GM12878 (cell line): ENCODE data around the gene HOGA1. TPM values are rescaled to one million over a fixed set of nuclear protein-coding genes. Genes with fewer than 3 reads are reported as not detected.
A peak's percentile ranks its signal among the peaks of the same experiment; 100 is the strongest.

Experiments
- ATAC-seq: fragments of 200-7000 bp; cut with Tn5 transposase; 3 replicates; pipeline ENCODE4 v1.9.1; 2020; ENCODE audit warnings: mild to moderate bottlenecking, moderate library complexity
- BruUV-seq: library from RNA; stranded (reverse); fragments of 400-500 nt; replicated peaks from 2 replicates; lab custom pipeline; 2021; lab: Mats Ljungman, UMichigan
- CTCF ChIA-PET: fragments of 300-600 bp; sonication (Branson Sonifier 250); formaldehyde crosslinking; extraction: SDS; loops from one replicate; lab custom pipeline; 2021; ENCODE audit warnings: inconsistent platforms; lab: Yijun Ruan, JAX
- POLR2A ChIA-PET: fragments of 350-600 bp; formaldehyde crosslinking; extraction: SDS; loops from one replicate; lab custom pipeline; 2021; ENCODE audit warnings: inconsistent platforms; lab: Charles Lee
- RAD21 ChIA-PET: fragments of 300-600 bp; sonication (Branson Sonifier 250); formaldehyde crosslinking; loops from one replicate; lab custom pipeline; 2023; ENCODE audit warnings: antibody characterized with exemption; ENCODE audit not compliant: unreplicated experiment; lab: Charles Lee
- SMC1A ChIA-PET: fragments of 300-600 bp; sonication (Branson Sonifier 250); formaldehyde crosslinking; loops from one replicate; lab custom pipeline; 2023; ENCODE audit not compliant: unreplicated experiment, uncharacterized antibody; lab: Charles Lee
- DNase-seq: peaks from one replicate; pipeline ENCODE4 v3.0.0-alpha.2; 2011; ENCODE audit warnings: low read depth, low spot score
- FAIRE-seq: peaks from 3 replicates; lab custom pipeline; 2011; peaks lifted over from hg19 to GRCh38; lab: Jason Lieb, UNC
- H2AFZ ChIP-seq: 2 replicates; pipeline ENCODE4 v1.6.0; 2011; ENCODE audit warnings: low read depth, low read length, control low read depth; ENCODE audit not compliant: control insufficient read depth
- H3K27ac ChIP-seq: 2 replicates; pipeline ENCODE4 v1.5.1; 2011; ENCODE audit warnings: control low read depth; ENCODE audit not compliant: control insufficient read depth, insufficient read depth
- H3K27me3 ChIP-seq, 2 experiments: replicated peaks in 1 of 2; 2 replicates each; pipeline versions ENCODE4 v1.6.0 to v1.6.1; 2011; ENCODE audit warnings: low read length in 1 of 2; ENCODE audit not compliant: control insufficient read depth in 2 of 2, insufficient read depth in 2 of 2
- H3K36me3 ChIP-seq, 2 experiments: 2 replicates each; pipeline ENCODE4 v1.5.1; 2011; ENCODE audit warnings: low read length in 1 of 2; ENCODE audit not compliant: control insufficient read depth in 2 of 2, insufficient read depth in 2 of 2
- H3K4me1 ChIP-seq: 2 replicates; pipeline ENCODE4 v1.6.1; 2011; ENCODE audit warnings: mild to moderate bottlenecking, low read length, moderate library complexity, mixed read lengths; ENCODE audit not compliant: control insufficient read depth, insufficient read depth
- H3K4me2 ChIP-seq: 2 replicates; pipeline ENCODE4 v1.6.0; 2011; ENCODE audit warnings: control low read depth; ENCODE audit not compliant: control insufficient read depth, insufficient read depth
- H3K4me3 ChIP-seq: fragments of 200-600 bp; sonication (generic); 2 replicates; pipeline ENCODE4 v1.5.1; 2016
- H3K79me2 ChIP-seq: 2 replicates; pipeline ENCODE4 v1.6.0; 2011; ENCODE audit warnings: low read length; ENCODE audit not compliant: control insufficient read depth, insufficient read depth
- H3K9ac ChIP-seq: 2 replicates; pipeline ENCODE4 v1.8.0; 2011; ENCODE audit warnings: low read length, control low read depth, mixed read lengths; ENCODE audit not compliant: control insufficient read depth, insufficient read depth
- H3K9me3 ChIP-seq: replicated peaks from 3 replicates; pipeline ENCODE4 v1.5.1; 2011; ENCODE audit warnings: mild to moderate bottlenecking, low read length; ENCODE audit not compliant: control insufficient read depth, insufficient read depth
- H4K20me1 ChIP-seq: 2 replicates; pipeline ENCODE4 v1.6.0; 2011; ENCODE audit not compliant: control insufficient read depth, insufficient read depth
- CREB1 ChIP-seq: IDR thresholded peaks from 2 replicates; pipeline ENCODE4 v1.6.1; 2012; ENCODE audit warnings: low read depth, mild to moderate bottlenecking, inconsistent platforms
- CREM ChIP-seq: IDR thresholded peaks from 2 replicates; pipeline ENCODE4 v1.6.1; 2014; ENCODE audit warnings: antibody characterized with exemption, low read depth
- IKZF2 ChIP-seq, 2 experiments: fragments of 450-650 bp; IDR thresholded peaks; 2 replicates each; pipeline ENCODE4 v1.6.1; 2017; ENCODE audit warnings: mild to moderate bottlenecking in 2 of 2, moderate library complexity in 2 of 2
- ZBTB11 ChIP-seq: fragments of 450-650 bp; formaldehyde crosslinking; IDR thresholded peaks from 2 replicates; pipeline ENCODE4 v1.5.0; 2022; ENCODE audit warnings: mild to moderate bottlenecking, missing genetic modification characterization
- ZNF622 ChIP-seq: fragments of 450-650 bp; IDR thresholded peaks from 2 replicates; pipeline ENCODE4 v1.6.1; 2017; ENCODE audit warnings: mild to moderate bottlenecking, inconsistent platforms
- WGBS: methylation state at CpG from one replicate; pipeline ENCODE4 v1.1.6; 2016; ENCODE audit warnings: low lambda C conversion rate; ENCODE audit not compliant: insufficient replicate concordance, insufficient coverage; ENCODE audit errors: missing lambda C conversion rate; 5-methylcytosine and 5-hydroxymethylcytosine counted together
- in situ Hi-C: fragments of 300-500 bp; cut with MboI; formaldehyde crosslinking; loops from 9 replicates; pipeline ENCODE4 v1.14.3; 2018; ENCODE audit warnings: mixed read lengths
- intact Hi-C: fragments of 100-400 bp; cut with micrococcal nuclease; formaldehyde crosslinking; loops from one replicate; pipeline ENCODE4 v1.14.2; 2022; ENCODE audit not compliant: unreplicated experiment
- polyA plus RNA-seq, 11 experiments: library from polyadenylated mRNA; depleted of rRNA in 4 of 11; unstranded in 6 of 11; stranded (reverse) in 5 of 11; fragments of >200 nt; fragmentation: Nextera tagmentation in 4 of 11; fragmentation: Illumina TruSeq in 1 of 11; extraction: Ambion mirVana in 4 of 11; extraction: Trizol in 1 of 11; gene quantifications; 1 replicate in 1 of 11; 2 replicates in 10 of 11; pipeline versions ENCODE4 v1.2.1 to v1.2.3, GENCODE V29; 2011 to 2016; ENCODE audit warnings: inconsistent platforms in 2 of 11, missing spikeins in 2 of 11, low read depth in 1 of 11
- total RNA-seq, 4 experiments: library from RNA; depleted of rRNA in 3 of 4; stranded (reverse); fragments of >200 nt in 3 of 4; fragmentation: Illumina TruSeq in 1 of 4; extraction: Trizol in 1 of 4; gene quantifications; 2 replicates each; pipeline versions ENCODE4 v1.2.1 to v1.2.3, GENCODE V29; 2013 to 2021
- TF ChIP-seq, protein P1 (sequence below): IDR thresholded peaks from 2 replicates; pipeline ENCODE4 v1.6.1; 2011; ENCODE audit warnings: borderline replicate concordance, low read depth, mild to moderate bottlenecking, moderate library complexity, low read length; ENCODE audit not compliant: insufficient read depth, poor library complexity, severe bottlenecking
- TF ChIP-seq, protein P2 (sequence below): fragments of 450-650 bp; IDR thresholded peaks from 2 replicates; pipeline ENCODE4 v1.6.1; 2018; ENCODE audit warnings: borderline replicate concordance, mild to moderate bottlenecking; ENCODE audit not compliant: partially characterized antibody

HOGA1 gene
- total and polyA plus RNA-seq, 10 of the 15 experiments (the other 5 are each of a cell fraction or from before 2014, with no cell fraction given): 0.01 to 0.19 (median 0.06) TPM; not detected in 6

DNA sequence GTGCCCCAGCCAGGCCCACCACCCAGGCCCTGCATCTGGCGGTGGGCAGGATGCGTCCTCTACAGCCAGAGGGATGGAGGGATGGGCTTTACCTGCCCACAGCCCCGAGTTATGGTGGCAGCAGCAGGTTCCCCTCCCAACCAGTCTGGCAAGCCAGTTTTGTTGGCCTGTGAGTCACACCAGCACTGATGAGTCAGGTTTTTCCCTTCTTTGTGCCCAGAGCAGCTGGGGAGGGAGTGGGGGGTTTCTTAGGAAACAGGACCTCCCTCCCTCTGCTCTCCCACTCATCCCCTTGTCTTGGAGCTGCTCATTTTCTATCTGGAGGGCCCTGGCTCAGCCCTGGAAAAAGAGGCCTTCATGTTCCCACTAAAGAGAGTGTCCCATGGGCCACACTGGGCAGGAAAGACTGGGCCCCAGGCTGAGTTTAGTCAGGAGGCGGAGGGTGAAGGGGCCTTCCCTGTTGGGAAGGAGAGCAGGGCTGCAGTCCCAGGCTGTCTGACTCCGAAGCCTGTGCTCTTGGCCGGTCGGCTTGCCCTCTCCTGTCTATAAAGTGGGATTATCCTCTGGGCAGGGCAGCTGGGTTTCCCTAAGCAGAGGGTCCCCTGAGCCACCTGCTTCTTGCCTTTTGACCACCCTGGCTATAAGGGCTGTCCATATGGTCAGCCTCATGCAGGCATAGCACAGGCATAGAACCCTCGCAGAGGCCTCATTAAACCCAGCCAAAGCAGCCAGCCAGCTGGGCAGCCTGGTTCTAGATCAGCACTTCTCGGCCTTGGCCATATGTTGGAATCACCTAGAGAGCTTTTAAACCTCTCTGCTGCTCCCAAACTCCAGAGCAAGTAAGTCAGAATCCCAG, 41.8 kb upstream of the HOGA1 start:
- no peaks in the 10 kb centered on the region for H3K9me3 ChIP-seq
- no peak overlapping the region for H3K4me3 ChIP-seq
- no peak overlapping the region for H2AFZ ChIP-seq
- no peak for FAIRE-seq
- ChIA-PET RAD21 (no interaction called here), SMC1A (no interaction called here), CTCF (interaction anchor here (1.2 kb wide), 1 partner anchor 75 kb away, joined by 3 read pairs; no protein-coding TSS in a partner anchor), POLR2A (no interaction called here)
- no peaks in the 10 kb centered on the region for H3K4me1 ChIP-seq
- H4K20me1 ChIP-seq: no peaks in the 10 kb centered on the region
- no peak overlapping the region for H3K27ac ChIP-seq
- in situ Hi-C loops (no loop called here), intact Hi-C loops (no loop called here)
- H3K4me2 ChIP-seq: no peak overlapping the region
- WGBS: 74% methylated on average over 9 of the region's 9 CpGs
- no peaks in the 10 kb centered on the region for H3K36me3 ChIP-seq
- H3K9ac ChIP-seq: no peak overlapping the region
- ATAC-seq: peak; percentile 52
- no peak for DNase-seq
- H3K27me3 ChIP-seq: no peaks in the 10 kb centered on the region; a peak in 1 of 4 replicates
- H3K79me2 ChIP-seq: no peaks in the 10 kb centered on the region
- TF ChIP-seq, protein P1, sequence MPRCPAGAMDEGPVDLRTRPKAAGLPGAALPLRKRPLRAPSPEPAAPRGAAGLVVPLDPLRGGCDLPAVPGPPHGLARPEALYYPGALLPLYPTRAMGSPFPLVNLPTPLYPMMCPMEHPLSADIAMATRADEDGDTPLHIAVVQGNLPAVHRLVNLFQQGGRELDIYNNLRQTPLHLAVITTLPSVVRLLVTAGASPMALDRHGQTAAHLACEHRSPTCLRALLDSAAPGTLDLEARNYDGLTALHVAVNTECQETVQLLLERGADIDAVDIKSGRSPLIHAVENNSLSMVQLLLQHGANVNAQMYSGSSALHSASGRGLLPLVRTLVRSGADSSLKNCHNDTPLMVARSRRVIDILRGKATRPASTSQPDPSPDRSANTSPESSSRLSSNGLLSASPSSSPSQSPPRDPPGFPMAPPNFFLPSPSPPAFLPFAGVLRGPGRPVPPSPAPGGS: no peak
- TF ChIP-seq IKZF2 (IDR thresholded peaks at IDR 0.05): 0 out of 4 replicates have a peak, but pooled peaks of 1 of the 2 experiments have one; percentile 10
- no TSS peak for BruUV-seq

DNA sequence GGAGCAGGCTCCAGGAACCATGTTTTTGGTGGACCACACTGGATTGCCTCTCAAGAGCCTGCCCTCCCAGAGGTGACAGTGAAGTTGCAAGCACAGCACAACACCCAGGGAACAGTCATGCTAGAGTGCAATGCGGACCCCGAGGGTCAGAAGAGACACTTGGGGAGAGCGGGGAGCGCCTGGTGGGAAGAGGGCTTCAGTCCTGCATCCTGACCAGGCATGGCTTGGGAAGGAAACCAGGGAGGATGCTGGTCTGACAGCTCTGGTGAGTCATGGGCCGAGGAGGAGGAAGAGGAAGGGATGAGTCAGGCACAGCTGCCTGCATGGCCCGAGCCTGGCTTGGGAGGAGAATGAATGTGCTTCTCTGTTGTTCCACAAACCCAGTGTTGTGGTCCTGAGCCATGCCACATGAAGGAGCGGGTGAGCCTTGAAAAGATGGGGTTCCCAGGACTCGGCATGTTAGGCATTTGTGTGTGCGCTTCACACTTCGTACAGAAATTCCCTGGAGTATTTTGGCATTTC, 41.1 kb upstream of the HOGA1 start:
- ChIA-PET SMC1A (no interaction called here), RAD21 (no interaction called here), CTCF (interaction anchor here (1.2 to 2.0 kb wide), 2 partner anchors 9 to 76 kb away, joined by 3 to 12 read pairs; no protein-coding TSS in a partner anchor), POLR2A (no interaction called here)
- Histone ChIP-seq H3K4me1 (no peaks in the 10 kb centered on the region), H3K27me3 (no peaks in the 10 kb centered on the region; a peak in 1 of 4 replicates), H3K9ac (no peak overlapping the region), H3K79me2 (no peaks in the 10 kb centered on the region), H3K4me2 (no peak overlapping the region), H2AFZ (no peak overlapping the region), H4K20me1 (no peaks in the 10 kb centered on the region), H3K36me3 (no peaks in the 10 kb centered on the region), H3K4me3 (no peak overlapping the region), H3K27ac (no peak overlapping the region), H3K9me3 (no peaks in the 10 kb centered on the region)
- intact Hi-C loops (no loop called here), in situ Hi-C loops (no loop called here)
- ATAC-seq (peak; percentile 58), DNase-seq (no peak), FAIRE-seq (no peak)
- no TSS peak for BruUV-seq
- WGBS: 32% methylated on average over 10 of the region's 10 CpGs
- TF ChIP-seq ZBTB11 (CRISPR knock-in tag) (no peak), CREM (no peak), CREB1 (no peak), ZNF622 (no peak)
- TF ChIP-seq, protein P2, sequence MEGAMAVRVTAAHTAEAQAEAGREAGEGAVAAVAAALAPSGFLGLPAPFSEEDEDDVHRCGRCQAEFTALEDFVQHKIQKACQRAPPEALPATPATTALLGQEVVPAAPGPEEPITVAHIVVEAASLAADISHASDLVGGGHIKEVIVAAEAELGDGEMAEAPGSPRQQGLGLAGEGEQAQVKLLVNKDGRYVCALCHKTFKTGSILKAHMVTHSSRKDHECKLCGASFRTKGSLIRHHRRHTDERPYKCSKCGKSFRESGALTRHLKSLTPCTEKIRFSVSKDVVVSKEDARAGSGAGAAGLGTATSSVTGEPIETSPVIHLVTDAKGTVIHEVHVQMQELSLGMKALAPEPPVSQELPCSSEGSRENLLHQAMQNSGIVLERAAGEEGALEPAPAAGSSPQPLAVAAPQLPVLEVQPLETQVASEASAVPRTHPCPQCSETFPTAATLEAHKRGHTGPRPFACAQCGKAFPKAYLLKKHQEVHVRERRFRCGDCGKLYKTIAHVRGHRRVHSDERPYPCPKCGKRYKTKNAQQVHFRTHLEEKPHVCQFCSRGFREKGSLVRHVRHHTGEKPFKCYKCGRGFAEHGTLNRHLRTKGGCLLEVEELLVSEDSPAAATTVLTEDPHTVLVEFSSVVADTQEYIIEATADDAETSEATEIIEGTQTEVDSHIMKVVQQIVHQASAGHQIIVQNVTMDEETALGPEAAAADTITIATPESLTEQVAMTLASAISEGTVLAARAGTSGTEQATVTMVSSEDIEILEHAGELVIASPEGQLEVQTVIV: no peak
